Measurements from ENCODE around the gene SERBP1. TPM values are rescaled to one million over a fixed set of nuclear protein-coding genes. Genes with fewer than 3 reads are reported as not detected.

SERBP1 gene
- total RNA-seq, 4 donors from 2014 or later: 203 to 254 (median 223) TPM

DNA sequence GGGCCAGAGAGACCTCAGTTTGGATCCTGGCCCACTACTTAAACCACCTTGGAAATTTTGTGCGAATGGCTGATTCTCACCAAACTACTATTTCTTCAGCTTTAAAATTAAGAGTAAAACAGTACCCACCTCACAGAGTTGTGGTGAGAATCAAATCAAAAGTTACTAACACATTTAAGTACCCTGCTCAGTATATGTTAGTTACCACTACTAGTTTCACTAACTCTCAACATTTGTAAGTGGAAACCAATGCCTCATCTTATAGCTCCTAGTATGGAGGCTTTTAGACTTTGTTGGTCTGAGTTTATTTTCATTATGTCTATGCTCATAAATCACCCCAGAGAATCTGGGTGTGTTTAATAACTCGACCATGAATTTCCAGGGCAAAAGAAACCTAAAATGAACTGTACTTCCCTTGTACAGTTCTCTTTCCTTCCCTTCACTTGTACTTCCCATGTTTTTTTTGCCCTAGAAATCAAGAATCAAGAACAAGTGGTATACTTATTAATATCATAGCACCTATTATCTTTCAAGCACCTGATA lies 11.6 kb upstream of the SERBP1 start:
- Histone ChIP-seq H3K27ac (replicated peaks in 1 of 4) (peak overlapping the region in 3 of 4 donors; percentile 1 to 43 (median 18)), H3K4me3 (no peak overlapping the region), H3K36me3 (no peaks in the 10 kb centered on the region), H3K4me1 (peaks cover 13 to 24% (median 20%) of the 10 kb centered on the region in 4 donors), H3K9me3 (no peaks in the 10 kb centered on the region), H3K27me3 (no peaks in the 10 kb centered on the region)
- intact Hi-C loops (cut with DNase I): no loop called here
- 50% methylated on average over 2 of the region's 2 CpGs for WGBS
- TF ChIP-seq, protein P1, sequence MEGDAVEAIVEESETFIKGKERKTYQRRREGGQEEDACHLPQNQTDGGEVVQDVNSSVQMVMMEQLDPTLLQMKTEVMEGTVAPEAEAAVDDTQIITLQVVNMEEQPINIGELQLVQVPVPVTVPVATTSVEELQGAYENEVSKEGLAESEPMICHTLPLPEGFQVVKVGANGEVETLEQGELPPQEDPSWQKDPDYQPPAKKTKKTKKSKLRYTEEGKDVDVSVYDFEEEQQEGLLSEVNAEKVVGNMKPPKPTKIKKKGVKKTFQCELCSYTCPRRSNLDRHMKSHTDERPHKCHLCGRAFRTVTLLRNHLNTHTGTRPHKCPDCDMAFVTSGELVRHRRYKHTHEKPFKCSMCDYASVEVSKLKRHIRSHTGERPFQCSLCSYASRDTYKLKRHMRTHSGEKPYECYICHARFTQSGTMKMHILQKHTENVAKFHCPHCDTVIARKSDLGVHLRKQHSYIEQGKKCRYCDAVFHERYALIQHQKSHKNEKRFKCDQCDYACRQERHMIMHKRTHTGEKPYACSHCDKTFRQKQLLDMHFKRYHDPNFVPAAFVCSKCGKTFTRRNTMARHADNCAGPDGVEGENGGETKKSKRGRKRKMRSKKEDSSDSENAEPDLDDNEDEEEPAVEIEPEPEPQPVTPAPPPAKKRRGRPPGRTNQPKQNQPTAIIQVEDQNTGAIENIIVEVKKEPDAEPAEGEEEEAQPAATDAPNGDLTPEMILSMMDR (IDR thresholded peaks at IDR 0.05): no peak
- TF ChIP-seq POLR2AphosphoS5 (IDR thresholded peaks at IDR 0.05) (no peak), EP300 (IDR thresholded peaks at IDR 0.05) (no peak), POLR2A (IDR thresholded peaks at IDR 0.05; ENCODE audit: low read depth) (no peak)
- DNase-seq (ENCODE audit: extremely low spot score): no peak

DNA sequence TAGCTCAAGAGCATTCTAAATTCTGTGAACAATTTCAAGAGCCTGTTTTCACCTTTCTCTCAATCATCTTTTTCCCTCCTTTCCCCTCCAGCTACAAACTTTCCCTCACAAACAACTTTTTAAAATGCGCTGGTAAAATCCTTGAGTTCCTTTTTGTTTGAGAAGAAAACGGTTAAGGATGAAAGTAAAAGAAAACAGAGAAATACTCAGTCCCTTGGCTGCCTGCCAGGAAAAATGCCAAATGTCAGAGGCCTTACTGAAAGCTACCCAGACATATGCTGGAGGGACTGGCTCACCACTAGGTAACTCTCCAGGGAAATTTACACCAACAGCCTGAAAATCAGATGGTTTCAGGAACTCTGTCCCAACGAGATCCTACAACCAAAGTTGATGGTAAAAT lies 11.0 kb upstream of the SERBP1 start:
- TF ChIP-seq EP300 (IDR thresholded peaks at IDR 0.05): no peak
- no peak for TF ChIP-seq POLR2AphosphoS5 (IDR thresholded peaks at IDR 0.05)
- TF ChIP-seq POLR2A (IDR thresholded peaks at IDR 0.05; ENCODE audit: low read depth): no peak
- TF ChIP-seq, protein P1 (IDR thresholded peaks at IDR 0.05): no peak
- intact Hi-C loops (cut with DNase I): no loop called here

DNA sequence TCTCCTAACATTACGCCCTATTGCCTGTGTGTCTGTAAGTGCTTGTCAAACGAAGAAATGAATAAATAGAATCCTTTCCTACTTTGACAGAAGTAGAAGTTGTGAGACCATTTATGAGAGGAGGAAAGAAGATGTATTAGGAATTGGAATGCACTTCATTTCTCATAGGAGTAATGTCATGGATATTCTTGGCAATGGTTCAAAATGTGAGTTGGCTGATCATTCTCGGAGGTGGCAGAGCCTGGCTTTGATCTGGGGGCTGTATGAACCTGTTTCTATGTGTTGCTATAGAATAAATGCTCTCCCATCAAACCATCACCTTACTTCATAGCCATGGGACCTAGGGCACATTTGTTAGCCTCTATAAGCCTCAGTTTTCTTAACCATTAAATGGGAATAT lies 10.1 kb upstream of the SERBP1 start:
- Histone ChIP-seq H3K9me3 (no peaks in the 10 kb centered on the region), H3K4me1 (peaks cover 13 to 24% (median 20%) of the 10 kb centered on the region in 4 donors), H3K4me3 (no peak overlapping the region), H3K27me3 (no peaks in the 10 kb centered on the region), H3K36me3 (no peaks in the 10 kb centered on the region), H3K27ac (replicated peaks in 1 of 4) (no peak overlapping the region)
- intact Hi-C loops (cut with DNase I): no loop called here
- TF ChIP-seq POLR2A (IDR thresholded peaks at IDR 0.05; ENCODE audit: low read depth) (no peak), EP300 (IDR thresholded peaks at IDR 0.05) (no peak), POLR2AphosphoS5 (IDR thresholded peaks at IDR 0.05) (no peak)
- TF ChIP-seq, protein P1 (IDR thresholded peaks at IDR 0.05): no peak
- no peak for DNase-seq (ENCODE audit: extremely low spot score)
- WGBS: 55% methylated on average over 3 of the region's 3 CpGs

More for the DNA sequence above, 11.0 kb upstream of the SERBP1 start:
- no peaks in the 10 kb centered on the region for H3K27me3 ChIP-seq
- H3K36me3 ChIP-seq: no peaks in the 10 kb centered on the region
- H3K27ac ChIP-seq (replicated peaks in 1 of 4): peak overlapping the region in 3 of 4 donors; percentile 1 to 43 (median 18)
- DNase-seq (ENCODE audit: extremely low spot score): no peak
- H3K9me3 ChIP-seq: no peaks in the 10 kb centered on the region
- H3K4me1 ChIP-seq: peaks cover 13 to 24% (median 20%) of the 10 kb centered on the region in 4 donors
- no peak overlapping the region for H3K4me3 ChIP-seq
- 14% methylated on average over 3 of the region's 3 CpGs for WGBS

DNA sequence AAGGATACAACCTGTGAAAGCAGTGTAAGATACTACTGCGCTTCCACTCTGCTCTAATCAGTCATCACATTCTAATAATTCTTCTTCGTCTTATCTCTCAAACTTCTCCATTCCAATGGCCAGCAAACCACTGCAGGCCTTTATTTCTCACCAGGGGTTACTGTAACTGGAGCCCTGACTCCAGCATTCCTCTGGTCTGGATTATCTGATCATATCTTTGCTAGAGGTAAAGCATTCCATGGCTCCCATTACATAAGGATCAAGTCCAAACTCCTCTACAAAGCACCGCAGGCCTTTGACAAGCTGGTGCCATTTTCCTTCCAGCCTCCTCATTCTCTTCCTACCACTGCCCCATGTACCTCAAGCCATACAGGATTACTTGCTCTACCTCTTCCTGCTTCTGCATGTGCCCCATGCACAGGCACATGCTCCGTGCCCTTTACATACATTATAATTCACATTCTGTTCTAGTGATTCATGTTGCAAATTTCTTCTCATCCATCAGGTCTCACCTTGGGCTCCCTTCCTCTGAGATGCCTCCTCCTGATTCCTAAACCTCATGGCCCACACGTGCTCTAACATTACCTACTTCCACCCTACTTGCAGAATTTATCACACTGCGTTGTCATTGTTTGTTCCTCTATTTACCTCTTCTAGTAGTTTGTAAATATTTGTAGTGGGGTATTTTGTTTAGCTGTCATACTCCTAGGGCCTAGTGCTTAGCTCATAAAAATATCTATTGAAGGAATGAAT lies 9.3 kb upstream of the SERBP1 start:
- peaks cover 13 to 29% (median 27%) of the 10 kb centered on the region in 4 donors for H3K4me1 ChIP-seq
- no peaks in the 10 kb centered on the region for H3K36me3 ChIP-seq
- no peak for DNase-seq (ENCODE audit: extremely low spot score)
- no peak for TF ChIP-seq POLR2AphosphoS5 (IDR thresholded peaks at IDR 0.05)
- TF ChIP-seq EP300 (IDR thresholded peaks at IDR 0.05): no peak
- TF ChIP-seq POLR2A (IDR thresholded peaks at IDR 0.05; ENCODE audit: low read depth): no peak
- TF ChIP-seq, protein P1 (IDR thresholded peaks at IDR 0.05): no peak
- H3K27ac ChIP-seq (replicated peaks in 1 of 4): no peak overlapping the region
- intact Hi-C loops (cut with DNase I): loop anchor here (10.0 kb wide), 1 partner anchor 245 kb away; the partner anchor contains the start of gene GADD45A
- no peaks in the 10 kb centered on the region for H3K27me3 ChIP-seq
- H3K4me3 ChIP-seq: no peak overlapping the region
- H3K9me3 ChIP-seq: no peaks in the 10 kb centered on the region
- WGBS: 92% methylated on average over 6 of the region's 6 CpGs
